Type B pancreatic cell (in vitro differentiated cells): ENCODE data around the gene HSD17B8. TPM values are rescaled to one million over a fixed set of nuclear protein-coding genes. Genes with fewer than 3 reads are reported as not detected.
A peak's percentile ranks its signal among the peaks of the same experiment; 100 is the strongest.

Experiments
- DNase-seq: peaks from one replicate; pipeline ENCODE4 v3.0.0; 2021; ENCODE audit warnings: mixed read lengths; ENCODE audit not compliant: unreplicated experiment; ENCODE audit errors: extremely low spot score
- H3K27ac Mint-ChIP-seq: 2 replicates; pipeline ENCODE4 v1.8.0; 2021; ENCODE audit warnings: mild to moderate bottlenecking, mixed read lengths
- H3K27me3 Mint-ChIP-seq: 2 replicates; pipeline ENCODE4 v1.8.0; 2021; ENCODE audit warnings: mixed read lengths
- H3K36me3 Mint-ChIP-seq: 2 replicates; pipeline ENCODE4 v1.8.0; 2021; ENCODE audit warnings: mixed read lengths
- H3K4me1 Mint-ChIP-seq: one replicate; pipeline ENCODE4 v1.8.0; 2021; ENCODE audit warnings: mixed read lengths; ENCODE audit not compliant: unreplicated experiment
- H3K4me3 Mint-ChIP-seq: 2 replicates; pipeline ENCODE4 v1.8.0; 2021; ENCODE audit warnings: mild to moderate bottlenecking, mixed read lengths
- H3K9me3 Mint-ChIP-seq: 2 replicates; pipeline ENCODE4 v1.8.0; 2021; ENCODE audit warnings: mixed read lengths
- CTCF ChIP-seq: fragments of 200-600 bp; sonication (generic); conservative IDR thresholded peaks from 2 replicates; pipeline ENCODE4 v1.5.0; 2021; ENCODE audit warnings: antibody characterized with exemption, mild to moderate bottlenecking
- long read RNA-seq: library from polyadenylated mRNA; unstranded; transcript quantifications from one replicate; pipeline ENCODE4 v2.0.0, GENCODE V29; 2020
- total RNA-seq: library from RNA; stranded (reverse); gene quantifications from 2 replicates; pipeline ENCODE4 v1.2.1, GENCODE V29; 2021; ENCODE audit warnings: low replicate concordance

HSD17B8 gene
- total RNA-seq: 13.9 and 15.7 TPM in 2 replicates
- long read RNA-seq, partial matches to known transcripts: 2 of 3 reads
- long read RNA-seq, other reads (novel, unspliced or antisense): 0 of 3 reads

- Mint-ChIP-seq H3K4me1 (peaks cover 62% of the 10 kb centered on the region), H3K9me3 (no peaks in the 10 kb centered on the region), H3K4me3 (peak within 1 kb of the TSS; percentile 100), H3K36me3 (peaks cover 29% of the 10 kb centered on the region), H3K27ac (peak within 1 kb of the TSS; percentile 99), H3K27me3 (no peaks in the 10 kb centered on the region)
- TF ChIP-seq CTCF: no peak
- peak; percentile 91 for DNase-seq
These were observed at the start of gene HSD17B8 for GRCh38 chr6:33204415-33205190. HSD17B8 (plus strand) TSS chr6:33204655; CDS start chr6:33204669, 14 bp downstream.

- Mint-ChIP-seq H3K4me1 (peaks cover 7% of the 10 kb centered on the region), H3K36me3 (no peaks in the 10 kb centered on the region), H3K27me3 (peaks cover 11% of the 10 kb centered on the region), H3K4me3 (no peak overlapping the region), H3K27ac (no peak overlapping the region), H3K9me3 (peaks cover 9% of the 10 kb centered on the region)
- TF ChIP-seq CTCF: no peak
- DNase-seq: no peak
These were observed 47.9 kb upstream of the HSD17B8 start for GRCh38 chr6:33156561-33156960.

DNA sequence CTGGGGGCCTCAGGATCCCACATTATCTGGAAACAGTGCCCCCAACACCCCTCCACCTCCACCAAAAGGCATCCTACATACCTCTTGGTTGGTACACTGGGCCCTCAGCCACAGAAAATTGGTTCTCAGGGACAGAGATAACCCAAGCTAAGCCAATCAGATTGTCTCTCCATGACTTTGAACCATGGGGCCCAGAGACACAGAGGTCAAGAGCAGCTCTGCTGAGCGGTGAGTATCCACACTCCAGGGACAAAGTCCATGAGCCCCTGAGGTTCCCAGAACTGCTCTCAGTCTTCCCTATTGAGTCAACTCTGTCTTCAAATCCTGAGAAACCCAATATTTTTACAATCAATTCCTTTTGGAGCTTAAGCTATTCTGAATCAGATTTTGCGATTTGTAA lies 47.5 kb upstream of the HSD17B8 start:
- Mint-ChIP-seq H3K9me3 (peaks cover 6% of the 10 kb centered on the region), H3K27me3 (peaks cover 11% of the 10 kb centered on the region), H3K4me3 (no peak overlapping the region), H3K4me1 (peaks cover 7% of the 10 kb centered on the region), H3K36me3 (no peaks in the 10 kb centered on the region), H3K27ac (no peak overlapping the region)
- TF ChIP-seq CTCF: no peak
- DNase-seq: no peak

GRCh38 chr6:33160096-33160495 lies 44.4 kb upstream of the HSD17B8 start:
- H3K4me3 Mint-ChIP-seq: no peak overlapping the region
- DNase-seq: no peak
- peaks cover 7% of the 10 kb centered on the region for H3K4me1 Mint-ChIP-seq
- no peaks in the 10 kb centered on the region for H3K9me3 Mint-ChIP-seq
- H3K27ac Mint-ChIP-seq: no peak overlapping the region
- H3K36me3 Mint-ChIP-seq: no peaks in the 10 kb centered on the region
- TF ChIP-seq CTCF: no peak
- peaks cover 10% of the 10 kb centered on the region for H3K27me3 Mint-ChIP-seq

GRCh38 chr6:33160728-33161344 lies 43.6 kb upstream of the HSD17B8 start:
- Mint-ChIP-seq H3K27ac (peak overlapping the region; percentile 55), H3K4me1 (peaks cover 7% of the 10 kb centered on the region), H3K27me3 (peaks cover 10% of the 10 kb centered on the region), H3K9me3 (no peaks in the 10 kb centered on the region), H3K4me3 (peak overlapping the region; percentile 88), H3K36me3 (no peaks in the 10 kb centered on the region)
- DNase-seq: no peak
- TF ChIP-seq CTCF: no peak
